GM12801 (cell line): ENCODE measurements around the gene MACF1.

Source experiments
- TF ChIP-seq, protein P1 (sequence below): IDR thresholded peaks from one replicate; pipeline ENCODE4 v1.5.1; 2011; ENCODE audit warnings: control low read depth; ENCODE audit not compliant: insufficient read length; ENCODE audit errors: extremely low read depth

The MACF1 gene

DNA sequence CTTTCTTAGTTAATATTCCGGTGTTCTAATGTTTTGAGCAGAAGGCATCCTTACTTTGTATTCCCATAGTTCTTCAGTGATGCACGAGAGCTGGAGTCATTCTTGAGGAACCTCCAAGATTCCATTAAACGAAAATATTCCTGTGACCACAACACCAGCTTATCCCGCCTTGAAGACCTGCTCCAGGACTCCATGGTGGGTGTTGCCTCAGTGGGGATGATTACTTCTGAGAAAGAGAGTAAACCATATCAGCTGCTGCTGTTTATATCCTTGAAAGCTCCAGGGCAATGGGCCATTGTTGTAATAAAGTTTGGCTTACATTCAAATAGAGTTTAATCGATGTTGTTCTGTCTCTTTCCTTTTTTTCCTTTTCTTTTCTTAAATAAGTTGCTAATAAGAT, 93.1 kb downstream of the MACF1 start:
- TF ChIP-seq, protein P1, sequence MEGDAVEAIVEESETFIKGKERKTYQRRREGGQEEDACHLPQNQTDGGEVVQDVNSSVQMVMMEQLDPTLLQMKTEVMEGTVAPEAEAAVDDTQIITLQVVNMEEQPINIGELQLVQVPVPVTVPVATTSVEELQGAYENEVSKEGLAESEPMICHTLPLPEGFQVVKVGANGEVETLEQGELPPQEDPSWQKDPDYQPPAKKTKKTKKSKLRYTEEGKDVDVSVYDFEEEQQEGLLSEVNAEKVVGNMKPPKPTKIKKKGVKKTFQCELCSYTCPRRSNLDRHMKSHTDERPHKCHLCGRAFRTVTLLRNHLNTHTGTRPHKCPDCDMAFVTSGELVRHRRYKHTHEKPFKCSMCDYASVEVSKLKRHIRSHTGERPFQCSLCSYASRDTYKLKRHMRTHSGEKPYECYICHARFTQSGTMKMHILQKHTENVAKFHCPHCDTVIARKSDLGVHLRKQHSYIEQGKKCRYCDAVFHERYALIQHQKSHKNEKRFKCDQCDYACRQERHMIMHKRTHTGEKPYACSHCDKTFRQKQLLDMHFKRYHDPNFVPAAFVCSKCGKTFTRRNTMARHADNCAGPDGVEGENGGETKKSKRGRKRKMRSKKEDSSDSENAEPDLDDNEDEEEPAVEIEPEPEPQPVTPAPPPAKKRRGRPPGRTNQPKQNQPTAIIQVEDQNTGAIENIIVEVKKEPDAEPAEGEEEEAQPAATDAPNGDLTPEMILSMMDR, result no peak

DNA sequence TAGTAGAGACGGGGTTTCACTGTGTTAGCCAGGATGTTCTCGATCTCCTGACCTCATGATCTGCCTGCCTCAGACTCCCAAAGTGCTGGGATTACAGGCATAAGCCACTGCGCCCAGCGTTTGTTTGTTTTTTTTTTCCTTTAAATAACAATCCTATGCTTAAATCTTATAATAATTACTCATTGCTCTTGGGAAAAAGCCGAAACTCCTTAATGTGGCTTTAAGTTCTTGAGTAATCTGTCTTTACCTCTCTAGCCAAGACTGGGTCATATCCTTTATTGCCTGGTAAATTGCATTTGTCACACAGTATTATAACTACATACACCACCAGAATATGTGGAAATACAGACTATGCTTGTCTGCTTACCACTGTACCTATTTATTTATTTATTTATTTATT, 97.1 kb downstream of the MACF1 start:
- TF ChIP-seq, protein P1, result no peak

DNA sequence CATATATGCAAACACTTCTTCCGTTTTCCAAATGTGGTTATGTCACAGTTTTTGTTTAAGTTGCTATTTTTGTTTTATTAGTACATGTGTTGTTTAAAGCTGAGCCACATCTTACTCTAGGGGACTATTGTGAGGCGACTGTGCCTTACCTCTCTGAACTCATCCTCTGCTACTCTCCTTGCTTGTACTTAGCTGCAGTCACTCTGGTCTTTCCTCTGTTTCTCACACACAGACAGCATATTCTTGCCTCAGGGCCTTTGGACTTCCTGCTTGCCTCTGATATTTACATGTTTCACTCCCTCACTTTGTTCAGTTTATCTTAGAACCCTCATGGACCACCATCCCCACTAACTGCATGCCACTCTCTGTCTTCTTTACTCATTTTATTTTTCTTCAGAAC, 101.1 kb downstream of the MACF1 start:
- TF ChIP-seq, protein P1, result no peak

DNA sequence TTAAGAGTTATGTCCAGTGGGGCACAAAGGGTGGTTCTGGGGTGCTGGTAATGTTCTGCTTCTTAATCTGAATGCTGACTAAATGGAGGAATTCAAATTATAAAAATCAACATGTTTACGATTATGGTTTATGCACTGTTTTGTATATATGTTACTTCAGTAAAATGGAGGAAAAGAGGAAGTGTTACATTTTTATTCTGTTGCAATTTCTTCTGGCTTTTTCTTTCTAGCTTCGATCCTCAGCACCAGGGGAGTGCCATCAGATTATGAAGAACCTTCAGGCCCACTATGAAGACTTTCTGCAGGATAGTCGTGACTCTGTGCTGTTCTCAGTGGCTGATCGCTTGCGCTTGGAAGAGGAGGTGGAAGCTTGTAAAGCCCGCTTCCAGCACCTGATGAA, 105.5 kb downstream of the MACF1 start:
- TF ChIP-seq, protein P1, result no peak

DNA sequence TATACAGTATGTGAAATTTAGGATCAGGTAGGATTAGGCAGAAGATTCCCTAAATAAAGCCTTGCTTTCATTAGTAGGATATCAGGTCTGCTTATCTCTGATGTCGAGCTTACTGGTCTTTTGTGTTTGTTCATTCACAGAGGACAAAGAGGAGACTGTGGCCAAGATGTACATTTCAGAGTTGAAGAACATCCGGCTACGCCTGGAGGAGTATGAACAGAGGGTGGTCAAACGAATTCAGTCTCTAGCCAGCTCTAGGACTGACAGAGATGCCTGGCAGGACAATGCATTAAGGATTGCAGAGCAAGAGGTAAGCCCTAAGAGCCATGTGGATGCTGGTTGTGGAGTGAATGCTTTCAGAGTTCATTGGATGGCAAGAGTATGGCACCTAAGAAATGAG, 106.2 kb downstream of the MACF1 start:
- TF ChIP-seq, protein P1, result no peak

DNA sequence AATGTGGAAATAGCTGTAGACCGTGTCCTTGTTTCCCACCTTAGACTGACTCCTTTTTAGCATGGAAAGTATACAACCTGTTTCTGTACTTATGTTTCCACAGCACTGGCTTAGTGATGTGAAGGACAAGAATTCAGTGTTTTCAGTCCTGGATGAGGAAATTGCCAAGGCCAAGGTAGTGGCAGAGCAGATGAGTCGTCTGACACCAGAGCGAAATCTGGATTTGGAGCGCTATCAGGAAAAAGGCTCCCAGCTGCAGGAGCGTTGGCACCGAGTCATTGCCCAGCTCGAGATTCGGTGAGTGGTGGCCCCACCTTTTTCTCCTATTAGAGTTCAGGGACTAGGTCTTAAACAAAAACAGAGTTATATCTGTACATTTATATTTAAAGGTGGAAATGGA, 112.6 kb downstream of the MACF1 start:
- TF ChIP-seq, protein P1, result no peak

DNA sequence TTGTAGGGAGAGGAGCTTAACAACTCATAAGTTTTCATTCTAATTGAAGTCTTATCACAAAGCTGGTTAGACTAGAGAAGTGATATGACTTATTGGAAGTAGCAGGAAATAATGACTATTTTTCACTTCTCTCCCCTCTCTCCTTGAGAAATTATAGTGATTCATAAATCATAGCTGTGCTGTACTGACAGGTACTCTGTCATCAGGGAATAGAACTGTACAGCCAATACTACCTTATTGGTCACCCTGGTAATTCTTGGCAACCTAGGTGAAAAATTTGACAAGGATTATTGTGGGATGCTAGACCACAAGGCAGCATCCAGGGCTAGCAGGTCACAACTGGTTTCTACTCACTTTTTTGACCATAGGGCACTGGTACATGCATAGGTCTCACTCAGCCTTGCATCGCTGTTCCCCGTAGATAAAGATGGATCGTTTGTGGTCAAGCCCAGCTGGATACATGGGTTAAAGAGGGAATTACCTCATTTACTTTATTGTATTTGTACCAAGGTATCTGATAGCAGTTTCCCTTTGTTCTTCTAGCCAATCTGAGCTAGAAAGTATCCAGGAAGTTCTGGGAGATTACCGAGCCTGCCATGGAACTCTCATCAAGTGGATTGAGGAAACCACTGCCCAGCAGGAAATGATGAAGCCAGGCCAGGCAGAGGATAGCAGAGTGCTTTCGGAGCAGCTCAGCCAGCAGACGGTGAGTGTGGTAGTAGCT, 113.6 kb downstream of the MACF1 start:
- TF ChIP-seq, protein P1, result no peak

DNA sequence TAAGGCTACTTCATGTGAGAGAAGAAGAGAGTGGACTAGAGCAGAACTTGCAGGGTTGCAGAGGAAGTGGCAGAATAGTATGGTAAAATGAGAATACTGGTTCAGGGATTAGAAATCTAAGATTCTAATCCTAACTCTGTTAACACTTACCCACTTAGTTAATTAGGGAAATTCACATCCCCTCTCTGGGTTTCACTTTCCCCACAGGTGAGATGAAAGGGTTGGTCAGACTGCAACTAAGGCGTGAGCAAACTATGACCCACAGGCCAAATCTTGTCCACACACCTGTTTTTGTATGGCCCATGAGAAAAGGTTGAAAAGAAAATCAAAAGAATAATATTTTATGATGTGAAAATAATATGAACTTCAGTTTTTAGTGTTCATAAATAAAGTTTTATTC, 117.5 kb downstream of the MACF1 start:
- TF ChIP-seq, protein P1, result no peak
